ENCODE data around the gene FAM83G.

GRCh38 chr17:19002805-19003542 lies 1.6 kb downstream of the FAM83G start:
- TF ChIP-seq CTCF (conservative IDR thresholded peaks at IDR 0.05 in 1 of 2, IDR thresholded peaks at IDR 0.05 in 1 of 2; ENCODE audit: low read depth in 1 of 2, low read length in 2 of 2) (no peak), EZH2 (IDR thresholded peaks at IDR 0.05; ENCODE audit: low read length, missing control alignments) (no peak)

All from fibroblast of lung (primary cell).